Astrocyte of the hippocampus (primary cell): ENCODE data around the gene GPAT2.
A peak's percentile ranks its signal among the peaks of the same experiment; 100 is the strongest.
"Not testable (repeated sequence)": the region's sequence is repeated elsewhere in the genome, so short reads cannot be mapped to it uniquely, and the experiment has no call there.

Experiments used
- DNase-seq: peaks from one replicate; pipeline ENCODE4 v3.0.0; 2011; ENCODE audit warnings: low read depth, low spot score

Gene GPAT2

GRCh38 chr2:96023701-96024100 is 11.0 kb downstream of the GPAT2 start:
- not testable (repeated sequence) for DNase-seq

GRCh38 chr2:96022701-96023447 is 11.8 kb downstream of the GPAT2 start:
- peak; percentile 88 for DNase-seq

DNA sequence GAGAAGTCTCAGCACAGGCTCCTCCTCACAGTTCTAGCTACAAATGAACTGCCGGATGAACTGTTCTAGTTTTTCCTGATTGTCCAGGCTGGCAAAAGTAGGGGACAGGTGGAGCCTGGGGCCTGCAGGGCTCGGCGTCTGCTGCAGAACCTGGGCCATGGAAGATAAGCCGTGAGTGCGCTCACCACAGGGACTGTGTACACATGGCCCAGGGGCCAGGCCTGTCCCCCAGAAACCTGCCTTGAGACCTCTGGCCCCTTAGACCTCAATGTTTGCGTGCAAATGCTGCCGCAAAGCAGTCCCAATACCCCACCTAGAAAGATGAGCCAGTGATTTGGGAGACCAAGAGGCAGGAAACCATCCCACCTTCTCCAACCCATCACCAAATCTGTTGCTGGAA is 12.6 kb downstream of the GPAT2 start:
- not testable (repeated sequence) for DNase-seq

GRCh38 chr2:96021142-96021541 is 13.6 kb downstream of the GPAT2 start:
- not testable (repeated sequence) for DNase-seq

DNA sequence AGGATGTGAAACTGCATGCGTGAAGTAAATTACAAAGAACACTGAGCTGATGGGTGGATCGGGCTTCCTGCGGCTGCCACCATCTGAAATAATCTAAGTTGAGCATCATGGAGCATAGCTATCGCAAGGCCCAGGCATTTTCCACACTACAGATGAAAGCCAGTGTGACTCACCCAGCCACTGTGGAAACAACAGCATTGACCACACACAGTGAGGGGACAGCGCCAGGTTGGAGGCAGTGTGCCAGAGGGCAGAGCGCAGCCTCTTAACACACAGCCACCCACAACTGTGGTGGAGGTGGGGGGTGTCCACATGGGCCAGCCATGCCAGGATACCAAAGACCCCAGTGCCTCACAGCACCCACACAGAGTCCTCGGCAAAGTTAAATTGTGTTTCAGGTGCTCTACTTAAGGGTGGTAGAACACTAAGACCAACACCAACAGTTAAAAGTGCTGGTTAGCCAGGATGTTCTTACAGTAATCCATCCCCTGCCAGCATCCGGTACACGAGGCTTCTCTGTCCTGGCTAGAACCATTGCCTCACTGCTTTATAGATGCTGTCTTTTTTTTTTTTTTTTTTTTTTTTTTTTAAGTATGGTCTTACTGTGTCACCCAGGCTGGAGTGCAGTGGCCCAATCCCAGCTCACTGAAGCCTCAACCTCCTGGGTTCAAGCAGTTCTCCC is 14.7 kb downstream of the GPAT2 start:
- DNase-seq, result peak; percentile 5

DNA sequence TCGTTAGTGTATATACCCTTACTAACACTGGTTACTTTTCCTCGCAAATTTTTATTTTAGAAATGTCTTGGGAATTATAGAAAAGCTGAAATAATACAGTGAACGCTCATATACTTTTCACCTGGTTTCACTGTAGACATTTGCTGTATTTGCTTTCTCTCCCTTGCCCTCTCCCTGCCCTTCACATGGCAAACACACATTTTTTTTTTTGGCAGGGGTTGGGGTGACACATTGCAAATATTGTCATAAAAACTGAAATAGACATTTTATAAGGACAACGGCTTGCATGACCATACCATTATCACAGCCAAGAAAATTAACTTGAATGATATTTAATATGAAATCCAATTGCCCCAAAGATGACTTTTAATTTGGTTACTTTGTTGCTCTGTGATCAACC is 18.4 kb downstream of the GPAT2 start:
- not testable (repeated sequence) for DNase-seq

- not testable (repeated sequence) for DNase-seq
Measured at GRCh38 chr2:96012792-96013264, 21.9 kb downstream of the GPAT2 start.

- DNase-seq, result not testable (repeated sequence)
Measured at GRCh38 chr2:96012086-96012791, 22.5 kb downstream of the GPAT2 start.

GRCh38 chr2:96011129-96011455 is 23.6 kb downstream of the GPAT2 start:
- DNase-seq, result peak; percentile 21

DNA sequence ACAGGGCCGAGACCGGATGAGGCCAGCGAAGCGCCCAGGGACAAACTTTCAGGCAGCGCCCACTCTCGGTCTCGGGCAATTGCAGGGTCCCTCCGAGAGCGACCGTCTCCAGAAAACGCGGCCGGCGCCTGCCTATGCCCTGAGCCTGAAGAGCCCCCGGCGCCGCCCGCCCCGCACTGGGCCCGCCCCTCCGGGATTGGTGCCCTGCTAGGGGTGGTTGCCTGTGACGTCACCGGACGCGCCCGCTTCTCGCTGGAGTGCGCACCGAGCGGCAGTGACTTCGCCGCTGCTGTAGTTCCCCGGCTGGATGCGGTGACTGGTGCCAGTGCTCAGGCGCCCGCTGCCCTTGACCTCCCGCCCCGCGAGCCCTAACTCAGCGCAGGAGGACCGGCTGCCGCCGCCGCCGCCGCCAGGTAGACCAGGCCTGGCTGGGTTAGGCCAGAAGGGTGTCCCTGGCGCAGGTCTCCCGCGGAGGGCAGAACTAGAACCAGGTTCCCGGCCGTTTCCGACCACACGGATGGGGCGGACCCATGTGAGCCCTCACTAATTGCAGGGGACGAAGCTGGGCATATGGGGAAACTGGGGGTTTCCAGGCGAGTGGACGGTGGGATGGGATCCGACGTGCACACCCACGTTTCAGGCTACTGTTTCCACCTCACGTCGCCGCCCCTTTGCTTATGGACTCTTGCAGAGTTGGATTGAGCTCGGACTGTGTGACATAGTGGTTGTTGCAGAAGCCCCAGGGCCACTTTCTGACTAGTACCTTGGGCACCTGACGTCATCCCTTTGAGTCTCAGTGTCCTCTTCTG is 24.2 kb downstream of the GPAT2 start:
- DNase-seq, result peak; percentile 92

- DNase-seq, result peak; percentile 7
Measured at GRCh38 chr2:96009833-96010232, 24.9 kb downstream of the GPAT2 start.

DNA sequence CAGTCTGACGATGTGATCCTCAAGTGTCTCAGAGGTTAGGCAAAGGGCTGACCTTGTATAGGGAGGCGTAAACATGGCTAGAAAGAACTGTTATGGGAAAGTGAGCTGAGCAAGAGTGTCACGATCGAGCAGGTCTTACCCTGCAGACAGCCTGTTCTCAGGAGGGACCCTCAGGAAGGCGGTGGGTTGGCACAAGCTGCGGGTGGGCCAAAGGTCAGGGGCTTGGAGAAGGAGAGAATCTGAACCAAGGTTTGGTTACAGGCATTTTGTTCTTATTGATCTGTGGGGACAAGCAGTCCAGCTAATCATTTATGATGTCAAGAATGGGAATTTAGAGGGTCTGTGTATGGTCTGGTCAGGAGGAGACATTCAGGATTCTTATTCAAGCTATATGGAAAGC is 26.7 kb downstream of the GPAT2 start:
- not testable (repeated sequence) for DNase-seq

- DNase-seq, result not testable (repeated sequence)
Measured at GRCh38 chr2:96006248-96006647, 28.5 kb downstream of the GPAT2 start.

DNA sequence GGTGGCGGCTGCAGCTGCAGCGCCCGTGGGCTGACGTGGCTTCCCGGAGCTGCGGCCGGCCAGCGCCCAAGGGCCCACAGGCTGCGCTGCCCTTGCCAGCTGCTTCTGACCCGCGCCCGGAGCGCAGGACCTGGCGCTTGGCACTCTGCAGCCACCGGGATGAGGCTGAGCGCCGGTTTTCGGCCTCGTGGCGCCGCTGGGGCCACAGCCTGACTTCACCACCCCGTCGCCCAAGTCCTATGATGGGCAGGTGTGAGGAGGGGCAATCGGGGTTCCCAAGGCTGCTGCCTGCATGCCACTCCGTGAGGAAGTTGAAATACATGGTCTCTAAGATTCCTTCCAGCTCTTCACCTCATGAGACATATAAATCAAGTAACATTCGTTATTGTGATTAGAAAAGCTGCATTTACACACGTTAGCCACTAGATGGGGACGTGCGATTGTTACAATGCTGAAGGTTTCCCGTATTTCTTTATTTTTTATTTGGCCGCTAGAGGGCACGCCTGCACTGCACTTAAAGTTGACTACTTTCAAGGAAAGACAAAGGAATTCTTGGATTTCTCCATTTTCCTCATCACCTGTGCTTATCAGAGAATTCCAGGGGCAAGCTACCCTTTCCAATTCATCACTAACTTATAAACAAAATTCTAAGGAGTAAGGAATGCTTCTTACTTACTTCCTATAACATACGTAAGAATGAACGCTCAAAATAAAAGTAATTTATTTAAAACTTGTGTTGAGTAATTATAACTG is 42.0 kb downstream of the GPAT2 start:
- DNase-seq, result peak; percentile 60

- DNase-seq, result not testable (repeated sequence)
Measured at GRCh38 chr2:95992102-95992501, 42.6 kb downstream of the GPAT2 start.

DNA sequence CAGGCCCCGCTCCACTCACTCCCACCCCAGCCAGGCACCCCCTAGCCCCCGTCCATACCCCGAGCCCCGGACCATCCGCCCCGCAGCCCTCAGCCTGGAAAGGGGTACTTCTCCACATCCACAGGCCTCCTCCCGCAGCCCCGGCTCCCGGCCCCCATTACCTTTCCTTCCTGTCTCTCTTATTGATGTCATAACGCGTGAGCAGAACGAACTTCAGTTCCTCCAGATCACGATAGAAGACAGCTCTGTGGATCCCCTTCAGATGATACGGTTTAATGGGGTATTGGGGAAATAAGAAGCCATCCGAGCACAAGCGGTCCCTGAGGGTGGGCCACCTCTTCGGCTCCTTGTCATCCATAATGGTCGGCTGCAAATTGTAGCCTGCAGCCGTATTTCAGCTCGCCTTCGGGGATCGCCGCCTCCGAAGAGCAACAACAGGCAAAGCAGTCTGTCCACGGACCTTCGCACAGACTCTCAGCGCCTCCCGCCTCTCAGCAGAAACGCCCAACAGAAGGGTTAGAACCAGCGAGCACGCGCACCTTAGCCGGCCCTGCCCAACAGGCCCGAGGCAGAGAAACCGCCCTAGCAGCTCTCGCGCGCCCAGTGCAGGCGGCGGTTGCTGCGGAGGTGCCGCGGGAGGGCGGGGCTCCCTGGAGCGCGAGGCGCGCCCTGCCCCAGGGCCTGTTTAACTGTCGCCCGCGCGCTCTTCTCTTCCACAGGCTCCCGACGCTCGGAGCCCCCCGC is 43.2 kb downstream of the GPAT2 start, which contains the start of gene ANKRD36C:
Gene ANKRD36C, minus strand, starts transcription at position 474 of the 744 bp plus-strand sequence. Its CDS starts 116 bp downstream, at position 358.
- peak; percentile 52 for DNase-seq

DNA sequence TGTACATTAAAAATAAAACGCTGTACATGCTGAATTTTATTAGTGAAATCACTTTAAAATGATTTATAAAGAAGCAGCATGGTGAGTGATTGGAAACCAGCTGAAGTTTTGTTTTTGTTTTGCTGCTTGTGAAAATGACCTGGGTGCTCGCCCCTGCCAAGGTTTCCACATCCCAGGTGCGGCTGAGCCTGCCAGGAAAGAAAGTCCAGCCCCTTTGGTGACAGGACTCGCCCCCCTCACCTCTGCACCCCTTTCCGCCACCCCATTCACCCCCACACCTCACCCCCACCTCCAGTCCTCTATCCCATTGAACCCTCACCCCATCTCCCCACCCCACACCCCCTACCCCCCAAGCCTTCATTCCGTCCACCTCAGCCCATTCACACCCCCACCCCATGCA is 43.8 kb downstream of the GPAT2 start:
- not testable (repeated sequence) for DNase-seq
